Astrocyte of the spinal cord (primary cell): Measurements from ENCODE around the gene TACR2.

ENCODE experiments used
- DNase-seq: peaks from one replicate; pipeline ENCODE4 v3.0.0; 2011; ENCODE audit warnings: low read depth, low spot score
- H3K4me3 ChIP-seq: 2 replicates; pipeline ENCODE4 v1.5.1; 2011; ENCODE audit warnings: low read depth, mild to moderate bottlenecking, low read length, moderate library complexity
- CTCF ChIP-seq: IDR thresholded peaks from 2 replicates; pipeline ENCODE4 v1.5.1; 2012; ENCODE audit warnings: low read depth, mild to moderate bottlenecking, low read length, inconsistent platforms
- in situ Hi-C: cut with HindIII; loops from 2 replicates; pipeline ENCODE4 v1.10.0; 2017; ENCODE audit warnings: low sequenced_read_pairs

TACR2 gene

GRCh38 chr10:69428165-69428564 is 11.4 kb upstream of the TACR2 start:
- in situ Hi-C loops = no loop called here
- H3K4me3 ChIP-seq = no peak overlapping the region
- no peak for DNase-seq
- TF ChIP-seq CTCF = no peak

- in situ Hi-C loops = no loop called here
- no peak for TF ChIP-seq CTCF
- no peak overlapping the region for H3K4me3 ChIP-seq
- DNase-seq = no peak
Observed at GRCh38 chr10:69426376-69426727, 9.6 kb upstream of the TACR2 start.

GRCh38 chr10:69425511-69426298 is 9.0 kb upstream of the TACR2 start:
- TF ChIP-seq CTCF = no peak
- in situ Hi-C loops = no loop called here
- no peak for DNase-seq
- no peak overlapping the region for H3K4me3 ChIP-seq

- no peak for TF ChIP-seq CTCF
- no peak for DNase-seq
- in situ Hi-C loops = no loop called here
- H3K4me3 ChIP-seq = no peak overlapping the region
Observed at GRCh38 chr10:69425041-69425440, 8.3 kb upstream of the TACR2 start.

GRCh38 chr10:69422676-69423075 is 6.0 kb upstream of the TACR2 start:
- DNase-seq = no peak
- H3K4me3 ChIP-seq = no peak overlapping the region
- no peak for TF ChIP-seq CTCF
- in situ Hi-C loops = no loop called here

GRCh38 chr10:69421611-69422308 is 5.0 kb upstream of the TACR2 start:
- H3K4me3 ChIP-seq = no peak overlapping the region
- no peak for DNase-seq
- in situ Hi-C loops = no loop called here
- TF ChIP-seq CTCF = no peak
